OCI-LY1 (cell line): ENCODE data around the gene NME2.

Experiments used
- EZH2 ChIP-seq: fragments of 200-600 bp; sonication (generic), shearing (Covaris generic); IDR thresholded peaks from 2 replicates; pipeline ENCODE4 v1.8.0; 2017; ENCODE audit warnings: borderline replicate concordance, mixed run types, mild to moderate bottlenecking, antibody characterized with exemption, low read length, moderate library complexity, mixed read lengths
- TF ChIP-seq, protein P1 (sequence below): fragments of 200-600 bp; sonication (generic), shearing (Covaris generic); IDR thresholded peaks from 2 replicates; pipeline ENCODE4 v1.5.1; 2017; ENCODE audit warnings: mild to moderate bottlenecking, antibody characterized with exemption, low read length, moderate library complexity, mixed read lengths

DNA sequence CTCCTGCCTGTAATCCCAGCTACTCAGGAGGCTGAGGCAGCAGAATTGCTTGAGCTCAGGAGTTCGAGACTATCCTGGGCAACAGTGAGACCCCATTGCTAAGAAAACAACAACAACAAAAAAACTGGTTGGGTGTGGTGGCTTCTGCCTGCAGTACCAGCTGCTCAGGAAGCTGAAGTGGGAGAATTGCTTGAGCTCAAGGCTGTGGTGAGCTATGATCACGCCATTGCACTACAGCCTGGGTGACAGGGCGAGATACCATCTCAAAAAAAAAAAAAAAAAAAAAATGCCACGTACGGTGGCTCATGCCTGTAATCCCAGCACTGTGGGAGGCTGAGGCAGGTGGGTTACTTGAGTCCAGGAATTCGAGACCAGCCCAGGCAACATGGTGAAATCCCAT, 34.1 kb downstream of the NME2 start:
- TF ChIP-seq, protein P1, sequence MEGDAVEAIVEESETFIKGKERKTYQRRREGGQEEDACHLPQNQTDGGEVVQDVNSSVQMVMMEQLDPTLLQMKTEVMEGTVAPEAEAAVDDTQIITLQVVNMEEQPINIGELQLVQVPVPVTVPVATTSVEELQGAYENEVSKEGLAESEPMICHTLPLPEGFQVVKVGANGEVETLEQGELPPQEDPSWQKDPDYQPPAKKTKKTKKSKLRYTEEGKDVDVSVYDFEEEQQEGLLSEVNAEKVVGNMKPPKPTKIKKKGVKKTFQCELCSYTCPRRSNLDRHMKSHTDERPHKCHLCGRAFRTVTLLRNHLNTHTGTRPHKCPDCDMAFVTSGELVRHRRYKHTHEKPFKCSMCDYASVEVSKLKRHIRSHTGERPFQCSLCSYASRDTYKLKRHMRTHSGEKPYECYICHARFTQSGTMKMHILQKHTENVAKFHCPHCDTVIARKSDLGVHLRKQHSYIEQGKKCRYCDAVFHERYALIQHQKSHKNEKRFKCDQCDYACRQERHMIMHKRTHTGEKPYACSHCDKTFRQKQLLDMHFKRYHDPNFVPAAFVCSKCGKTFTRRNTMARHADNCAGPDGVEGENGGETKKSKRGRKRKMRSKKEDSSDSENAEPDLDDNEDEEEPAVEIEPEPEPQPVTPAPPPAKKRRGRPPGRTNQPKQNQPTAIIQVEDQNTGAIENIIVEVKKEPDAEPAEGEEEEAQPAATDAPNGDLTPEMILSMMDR = no peak
- no peak for TF ChIP-seq EZH2
